AG04449 (cell line): ENCODE data around the gene ARL5C.

ENCODE experiments used
- CTCF ChIA-PET: fragments of 350-600 bp; formaldehyde crosslinking; extraction: SDS; loops from one replicate; lab custom pipeline; 2021; ENCODE audit warnings: antibody characterized with exemption; lab: Yijun Ruan, JAX
- POLR2A ChIA-PET: fragments of 400-600, 350-600 bp; formaldehyde crosslinking; extraction: SDS; loops from one replicate; lab custom pipeline; 2020; ENCODE audit warnings: antibody characterized with exemption, inconsistent platforms; lab: Yijun Ruan, JAX
- DNase-seq: peaks from one replicate; pipeline ENCODE4 v3.0.0-alpha.2; 2010; ENCODE audit warnings: low read depth, low spot score
- H3K4me3 ChIP-seq: 2 replicates; pipeline ENCODE4 v1.5.1; 2011; ENCODE audit warnings: low read depth, mild to moderate bottlenecking, control low read depth, low read length
- CTCF ChIP-seq: IDR thresholded peaks from one replicate; pipeline ENCODE4 v1.5.1; 2011; ENCODE audit warnings: mild to moderate bottlenecking, moderate library complexity, low read length, control low read depth, inconsistent platforms; ENCODE audit not compliant: insufficient read depth; ENCODE audit errors: missing control alignments

Gene ARL5C

GRCh38 chr17:39173526-39174274 is 7.7 kb upstream of the ARL5C start:
- ChIA-PET CTCF (interaction anchor here (0.8 to 7.5 kb wide), 20 partner anchors 10 to 329 kb away, joined by 3 to 208 read pairs (median 4); partner anchors contain the start of genes ARL5C, LASP1NB, PLXDC1 and RPL19), POLR2A (interaction anchor here (1.0 to 1.2 kb wide), 4 partner anchors 9 to 31 kb away, joined by 3 to 5 read pairs (median 4); partner anchors contain the start of gene RPL19)
- no peak for TF ChIP-seq CTCF
- DNase-seq: no peak
- H3K4me3 ChIP-seq: no peak overlapping the region

GRCh38 chr17:39173080-39173479 is 7.1 kb upstream of the ARL5C start:
- CTCF ChIA-PET: interaction anchor here (0.9 to 7.5 kb wide), 9 partner anchors 10 to 247 kb away, joined by 3 to 208 read pairs (median 27); partner anchors contain the start of genes ARL5C, LASP1NB and PLXDC1
- no peak overlapping the region for H3K4me3 ChIP-seq
- POLR2A ChIA-PET: interaction anchor here (1.2 kb wide), 2 partner anchors 8 to 13 kb away, joined by 3 to 5 read pairs; no protein-coding TSS in a partner anchor
- TF ChIP-seq CTCF: no peak
- no peak for DNase-seq

- no peak overlapping the region for H3K4me3 ChIP-seq
- no peak for TF ChIP-seq CTCF
- DNase-seq: no peak
- CTCF ChIA-PET: interaction anchor here (1.3 to 4.4 kb wide), 5 partner anchors 10 to 72 kb away, joined by 4 to 27 read pairs (median 8); no protein-coding TSS in a partner anchor
- POLR2A ChIA-PET: no interaction called here
Measured at GRCh38 chr17:39171933-39172332, 6.0 kb upstream of the ARL5C start.

- TF ChIP-seq CTCF: no peak
- ChIA-PET CTCF (interaction anchor here (0.7 to 2.1 kb wide), 4 partner anchors 8 to 61 kb away, joined by 3 to 8 read pairs (median 8); no protein-coding TSS in a partner anchor), POLR2A (no interaction called here)
- H3K4me3 ChIP-seq: no peak overlapping the region
- no peak for DNase-seq
Measured at GRCh38 chr17:39170558-39170957, 4.6 kb upstream of the ARL5C start.

GRCh38 chr17:39170109-39170508 is 4.1 kb upstream of the ARL5C start:
- POLR2A ChIA-PET: no interaction called here
- no peak overlapping the region for H3K4me3 ChIP-seq
- DNase-seq: no peak
- TF ChIP-seq CTCF: no peak
- CTCF ChIA-PET: interaction anchor here (1.0 to 2.1 kb wide), 4 partner anchors 9 to 75 kb away, joined by 3 to 9 read pairs (median 6); no protein-coding TSS in a partner anchor

- TF ChIP-seq CTCF: no peak
- CTCF ChIA-PET: interaction anchor here (1.0 to 2.1 kb wide), 6 partner anchors 9 to 187 kb away, joined by 3 to 9 read pairs (median 5); no protein-coding TSS in a partner anchor
- POLR2A ChIA-PET: no interaction called here
- DNase-seq: no peak
- no peak overlapping the region for H3K4me3 ChIP-seq
Measured at GRCh38 chr17:39169518-39169917, 3.6 kb upstream of the ARL5C start.
